K562 (cell line): ENCODE measurements around the gene LONRF2. TPM values are rescaled to one million over a fixed set of nuclear protein-coding genes. Genes with fewer than 3 reads are reported as not detected.

Experiments
- CCAR2 ChIP-seq: fragments of 200-400 bp; formaldehyde crosslinking; IDR thresholded peaks from 2 replicates; pipeline ENCODE4 v1.6.1; 2017; ENCODE audit warnings: mild to moderate bottlenecking, low read depth, low read length
- CREB5 ChIP-seq: fragments of 250-450 bp; sonication (Bioruptor Pico); IDR thresholded peaks from 2 replicates; pipeline ENCODE4 v1.5.0; 2020; ENCODE audit warnings: mild to moderate bottlenecking
- CREM ChIP-seq: IDR thresholded peaks from 2 replicates; pipeline ENCODE4 v1.6.1; 2014; ENCODE audit warnings: antibody characterized with exemption, low read depth
- CTBP1 ChIP-seq: fragments of 450-650 bp; IDR thresholded peaks from 2 replicates; pipeline ENCODE4 v1.6.1; 2016; ENCODE audit warnings: borderline replicate concordance
- ESRRB ChIP-seq: fragments of 250-450 bp; sonication (Bioruptor Pico); IDR thresholded peaks from 2 replicates; pipeline ENCODE4 v1.5.0; 2020; ENCODE audit warnings: mild to moderate bottlenecking, moderate library complexity, borderline replicate concordance
- FOXJ2 ChIP-seq: fragments of 200-800 bp; sonication (Bioruptor generic); IDR thresholded peaks from 2 replicates; pipeline ENCODE4 v1.6.1; 2016; ENCODE audit warnings: missing genetic modification characterization, missing compliant biosample characterization
- FOXO4 ChIP-seq: fragments of 450-650 bp; formaldehyde crosslinking; IDR thresholded peaks from 2 replicates; pipeline ENCODE4 v1.4.0; 2020; ENCODE audit warnings: mild to moderate bottlenecking, moderate library complexity
- HDGF ChIP-seq: fragments of 450-650 bp; IDR thresholded peaks from 2 replicates; pipeline ENCODE4 v1.6.1; 2016
- HNRNPH1 ChIP-seq: fragments of 200-400 bp; formaldehyde crosslinking; optimal IDR thresholded peaks from 2 replicates; pipeline ENCODE3; 2017; ENCODE audit warnings: low read depth, mild to moderate bottlenecking, low read length, moderate library complexity
- KLF16 ChIP-seq: IDR thresholded peaks from 2 replicates; pipeline ENCODE4 v1.6.1; 2016; ENCODE audit warnings: antibody characterized with exemption
- POLR2B ChIP-seq: fragments of 450-650 bp; IDR thresholded peaks from 2 replicates; pipeline ENCODE4 v1.6.1; 2018; ENCODE audit warnings: low read depth; ENCODE audit not compliant: partially characterized antibody
- RAD21 ChIP-seq, 2 experiments: fragments of 250-450 bp in 1 of 2; fragments of 450-650 bp in 1 of 2; sonication (Bioruptor Pico) in 1 of 2; formaldehyde crosslinking in 1 of 2; IDR thresholded peaks in 1 of 2; conservative IDR thresholded peaks in 1 of 2; 2 replicates each; pipeline versions ENCODE4 v1.4.0 to v1.8.0; 2020 to 2022; ENCODE audit warnings: mild to moderate bottlenecking in 2 of 2, moderate library complexity in 1 of 2
- RBM34 ChIP-seq: fragments of 200-400 bp; formaldehyde crosslinking; IDR thresholded peaks from 2 replicates; pipeline ENCODE4 v1.6.1; 2018; ENCODE audit warnings: low read length, borderline replicate concordance; ENCODE audit not compliant: insufficient read depth
- RCOR1 ChIP-seq, 2 experiments: IDR thresholded peaks; 2 replicates each; pipeline ENCODE4 v1.6.1; 2012; ENCODE audit warnings: low read depth in 2 of 2, low read length in 2 of 2, borderline replicate concordance in 1 of 2, improper control_type of control experiment in 1 of 2
- SIX5 ChIP-seq, 2 experiments: IDR thresholded peaks; 2 replicates each; pipeline ENCODE4 v1.6.1; 2011; ENCODE audit warnings: low read length in 2 of 2, borderline replicate concordance in 1 of 2, low read depth in 1 of 2, mild to moderate bottlenecking in 1 of 2, moderate library complexity in 1 of 2; ENCODE audit not compliant: insufficient read depth in 1 of 2
- SMAD3 ChIP-seq: fragments of 450-650 bp; formaldehyde crosslinking; conservative IDR thresholded peaks from 2 replicates; pipeline ENCODE4 v1.4.0; 2020; ENCODE audit warnings: mild to moderate bottlenecking
- SMC3 ChIP-seq: conservative IDR thresholded peaks from 2 replicates; pipeline ENCODE4 v1.6.1; 2011; ENCODE audit warnings: low read depth, low read length, improper control_type of control experiment; ENCODE audit not compliant: insufficient read depth
- TFE3 ChIP-seq: fragments of 450-650 bp; formaldehyde crosslinking; IDR thresholded peaks from 2 replicates; pipeline ENCODE4 v1.4.0; 2020; ENCODE audit warnings: mild to moderate bottlenecking, mixed read lengths
- WHSC1 ChIP-seq: IDR thresholded peaks from one replicate; pipeline ENCODE4 v1.6.1; 2012; ENCODE audit warnings: low read length, control low read depth, inconsistent platforms
- ZC3H8 ChIP-seq: fragments of 450-650 bp; IDR thresholded peaks from 2 replicates; pipeline ENCODE4 v1.6.1; 2017
- ZNF311 ChIP-seq: fragments of 250-450 bp; sonication (Bioruptor Pico); IDR thresholded peaks from 2 replicates; pipeline ENCODE4 v1.4.0; 2020; ENCODE audit warnings: mild to moderate bottlenecking, moderate library complexity
- ZNF583 ChIP-seq: fragments of 250-450 bp; sonication (Bioruptor Pico); IDR thresholded peaks from 2 replicates; pipeline ENCODE4 v1.4.0; 2020
- ZNF668 ChIP-seq: fragments of 250-450 bp; sonication (Bioruptor Pico); IDR thresholded peaks from 2 replicates; pipeline ENCODE4 v1.8.0; 2022; ENCODE audit warnings: mild to moderate bottlenecking, inconsistent platforms
- polyA plus RNA-seq, 8 experiments: library from polyadenylated mRNA; depleted of rRNA in 4 of 8; stranded (reverse) in 5 of 8; unstranded in 3 of 8; fragments of >200 nt; fragmentation: Nextera tagmentation in 2 of 8; fragmentation: Illumina TruSeq in 1 of 8; extraction: Ambion mirVana in 2 of 8; extraction: Trizol in 1 of 8; gene quantifications; 2 replicates each; pipeline versions ENCODE4 v1.2.1 to v1.2.3, GENCODE V29; 2011 to 2014; ENCODE audit warnings: inconsistent platforms in 1 of 8, missing spikeins in 1 of 8
- total RNA-seq, 7 experiments: library from RNA; depleted of rRNA in 6 of 7; stranded (reverse); fragments of >200 nt in 6 of 7; fragmentation: Illumina TruSeq in 2 of 7; extraction: Trizol in 2 of 7; gene quantifications; 2 replicates each; pipeline versions ENCODE4 v1.2.1 to v1.2.3, GENCODE V29; 2011 to 2021; ENCODE audit warnings: low replicate concordance in 1 of 7

LONRF2 gene
- total and polyA plus RNA-seq, 9 of the 15 experiments (the other 6 are each of a cell fraction or from before 2014, with no cell fraction given) = 0.35 to 5.0 (median 2.7) TPM

- TF ChIP-seq RAD21 (CRISPR knock-in tag; conservative IDR thresholded peaks at IDR 0.05 in 1 of 2, IDR thresholded peaks at IDR 0.05 in 1 of 2) (peak; percentile 88 to 93), SMAD3 (CRISPR knock-in tag) (no peak), POLR2B (no peak), HNRNPH1 (no peak), SMC3 (peak; percentile 81), FOXJ2 (tag) (0 out of 2 replicates have a peak, but pooled peaks have one; percentile 26), CTBP1 (no peak), CCAR2 (no peak), ZNF583 (no peak), ZNF311 (CRISPR knock-in tag) (no peak), TFE3 (no peak), SIX5 (IDR thresholded peaks at IDR 0.05; ENCODE audit: borderline replicate concordance in 1 of 2, insufficient read depth in 1 of 2, low read depth in 1 of 2, low read length in 2 of 2) (no peak), RBM34 (no peak), ZNF668 (no peak), CREM (0 out of 2 replicates have a peak, but pooled peaks have one; percentile 13), RCOR1 (IDR thresholded peaks at IDR 0.05; ENCODE audit: borderline replicate concordance in 1 of 2, low read depth in 2 of 2, low read length in 2 of 2) (0 out of 4 replicates have a peak, but pooled peaks of 1 of the 2 experiments have one; percentile 7), ZC3H8 (no peak), ESRRB (CRISPR knock-in tag) (no peak), HDGF (no peak), WHSC1 (no peak), KLF16 (no peak), CREB5 (CRISPR knock-in tag) (no peak), FOXO4 (CRISPR knock-in tag) (no peak)
Measured at GRCh38 chr2:100242891-100243619, 79.2 kb downstream of the LONRF2 start (continued).
